HL-60 (cell line): ENCODE results near the gene NR0B2.

Source experiments
- CTCF ChIP-seq: IDR thresholded peaks from one replicate; pipeline ENCODE4 v1.5.1; 2011; ENCODE audit warnings: low read length, control low read depth, inconsistent platforms; ENCODE audit not compliant: insufficient read depth
- GABPA ChIP-seq: IDR thresholded peaks from 2 replicates; pipeline ENCODE4 v1.6.1; 2012; ENCODE audit warnings: low read depth
- POLR2AphosphoS5 ChIP-seq: IDR thresholded peaks from 2 replicates; pipeline ENCODE4 v1.6.1; 2012; ENCODE audit warnings: low read depth
- REST ChIP-seq: IDR thresholded peaks from 2 replicates; pipeline ENCODE4 v1.6.1; 2012; ENCODE audit warnings: low read depth; ENCODE audit not compliant: insufficient replicate concordance

- TF ChIP-seq REST (no peak), CTCF (no peak), POLR2AphosphoS5 (no peak), GABPA (no peak)
Observed at GRCh38 chr1:26921126-26921539, 7.4 kb upstream of the NR0B2 start.
